HCT116 (cell line): ENCODE results near the gene NDUFS8. TPM values are rescaled to one million over a fixed set of nuclear protein-coding genes. Genes with fewer than 3 reads are reported as not detected.

Experiments used
- ATAC-seq: fragments of 200-7000 bp; cut with Tn5 transposase; 2 replicates; pipeline ENCODE4 v1.9.1; 2020; ENCODE audit warnings: mild to moderate bottlenecking, moderate library complexity
- BruUV-seq: library from RNA; stranded (reverse); fragments of 400-500 nt; replicated peaks from 2 replicates; lab custom pipeline; 2021; lab: Mats Ljungman, UMichigan
- CTCF ChIA-PET: fragments of 300-600 bp; sonication (Branson Sonifier 250); formaldehyde crosslinking; loops from one replicate; lab custom pipeline; 2021; ENCODE audit warnings: antibody characterized with exemption; lab: Charles Lee
- POLR2A ChIA-PET: fragments of 300-600, 350-600 bp; sonication (Branson Sonifier 250); formaldehyde crosslinking; loops from one replicate; lab custom pipeline; 2021; ENCODE audit warnings: antibody characterized with exemption; lab: Charles Lee
- RAD21 ChIA-PET, 2 experiments: fragments of 300-600 bp; sonication (Branson Sonifier 250); formaldehyde crosslinking; loops; one replicate each; lab custom pipeline; 2023; ENCODE audit warnings: low total read pairs in 2 of 2; ENCODE audit not compliant: uncharacterized antibody in 2 of 2, unreplicated experiment in 2 of 2, low non-redundant PET in 1 of 2; lab: Charles Lee
- DNase-seq: peaks from one replicate; pipeline ENCODE4 v3.0.0-alpha.2; 2010; ENCODE audit warnings: low read depth, low spot score
- H2AFZ ChIP-seq: fragments of 200-600 bp; shearing (Covaris generic), sonication (generic); 2 replicates; pipeline ENCODE4 v1.6.1; 2017; ENCODE audit warnings: low read depth, mixed run types, mixed read lengths, antibody characterized with exemption, low read length; ENCODE audit not compliant: poor library complexity, severe bottlenecking
- H3K27ac ChIP-seq: 2 replicates; pipeline ENCODE4 v1.5.1; 2012; ENCODE audit warnings: low read depth, low read length
- H3K27me3 ChIP-seq: fragments of 200-600 bp; sonication (generic); 2 replicates; pipeline ENCODE4 v1.6.1; 2016; ENCODE audit warnings: mixed run types, low read length, mixed read lengths; ENCODE audit not compliant: insufficient read depth
- H3K36me3 ChIP-seq, 2 experiments: fragments of 200-500 bp in 1 of 2; fragments of 200-600 bp in 1 of 2; sonication (Bioruptor generic) in 1 of 2; sonication (generic) in 1 of 2; 2 replicates each; pipeline versions ENCODE4 v1.5.1 to v1.6.1; 2014 to 2016; ENCODE audit warnings: low read length in 2 of 2, inconsistent platforms in 1 of 2, mixed read lengths in 1 of 2, mixed run types in 1 of 2; ENCODE audit not compliant: insufficient read depth in 2 of 2, control insufficient read depth in 1 of 2
- H3K4me1 ChIP-seq, 2 experiments: fragments of 200-600 bp in 1 of 2; sonication (generic) in 1 of 2; 2 replicates each; pipeline versions ENCODE4 v1.5.1 to v1.6.1; 2012 to 2017; ENCODE audit warnings: low read length in 2 of 2, inconsistent platforms in 1 of 2, mild to moderate bottlenecking in 1 of 2, mixed read lengths in 1 of 2, mixed run types in 1 of 2, moderate library complexity in 1 of 2; ENCODE audit not compliant: insufficient read depth in 2 of 2, control insufficient read depth in 1 of 2
- H3K4me2 ChIP-seq: fragments of 200-600 bp; sonication (generic); 2 replicates; pipeline ENCODE4 v1.6.1; 2017; ENCODE audit warnings: mixed run types, low read length, mixed read lengths
- H3K4me3 ChIP-seq, 2 experiments: fragments of 200-600 bp in 1 of 2; sonication (generic) in 1 of 2; replicated peaks in 1 of 2; 2 replicates each; pipeline ENCODE4 v1.5.1; 2011 to 2016; ENCODE audit warnings: low read length in 2 of 2, control low read depth in 1 of 2, low read depth in 1 of 2, mild to moderate bottlenecking in 1 of 2, mixed read lengths in 1 of 2, mixed run types in 1 of 2
- H3K79me2 ChIP-seq: fragments of 200-600 bp; sonication (generic); 2 replicates; pipeline ENCODE4 v1.6.1; 2017; ENCODE audit warnings: mild to moderate bottlenecking, mixed run types, low read length, moderate library complexity, mixed read lengths; ENCODE audit not compliant: insufficient read depth
- H3K9ac ChIP-seq: fragments of 200-600 bp; sonication (generic); 2 replicates; pipeline ENCODE4 v1.6.1; 2016; ENCODE audit warnings: low read length, mixed read lengths
- H3K9me2 ChIP-seq: fragments of 200-600 bp; sonication (generic), shearing (Covaris generic); 2 replicates; pipeline ENCODE4 v1.6.1; 2017; ENCODE audit warnings: mixed run types, mild to moderate bottlenecking, moderate library complexity; ENCODE audit not compliant: insufficient read depth
- H3K9me3 ChIP-seq, 2 experiments: fragments of 200-500 bp in 1 of 2; fragments of 200-600 bp in 1 of 2; sonication (Bioruptor generic) in 1 of 2; sonication (generic) in 1 of 2; 2 replicates each; pipeline ENCODE4 v1.6.1; 2014 to 2017; ENCODE audit warnings: low read length in 2 of 2, mixed read lengths in 2 of 2, inconsistent platforms in 1 of 2, low read depth in 1 of 2, mild to moderate bottlenecking in 1 of 2, mixed run types in 1 of 2, moderate library complexity in 1 of 2; ENCODE audit not compliant: control insufficient read depth in 1 of 2, insufficient read depth in 1 of 2
- H4K20me1 ChIP-seq: fragments of 200-600 bp; sonication (generic), shearing (Covaris generic); 2 replicates; pipeline ENCODE4 v1.6.1; 2017; ENCODE audit warnings: mixed run types, mild to moderate bottlenecking, moderate library complexity; ENCODE audit not compliant: insufficient read depth
- CBX3 ChIP-seq: IDR thresholded peaks from 2 replicates; pipeline ENCODE4 v1.6.1; 2012; ENCODE audit warnings: low read depth
- CEBPB ChIP-seq: IDR thresholded peaks from 2 replicates; pipeline ENCODE4 v1.6.1; 2012; ENCODE audit warnings: low read depth
- EGR1 ChIP-seq: IDR thresholded peaks from 2 replicates; pipeline ENCODE4 v1.6.1; 2012; ENCODE audit warnings: low read depth
- ELF1 ChIP-seq: IDR thresholded peaks from 2 replicates; pipeline ENCODE4 v1.6.1; 2012; ENCODE audit warnings: low read depth, borderline replicate concordance
- EZH2 ChIP-seq: fragments of 200-600 bp; sonication (generic); IDR thresholded peaks from 2 replicates; pipeline ENCODE4 v1.6.1; 2017; ENCODE audit warnings: antibody characterized with exemption, mixed run types
- JUND ChIP-seq: IDR thresholded peaks from 2 replicates; pipeline ENCODE4 v1.6.1; 2012
- POLR2A ChIP-seq: IDR thresholded peaks from 2 replicates; pipeline ENCODE4 v1.7.0; 2011; ENCODE audit warnings: borderline replicate concordance; ENCODE audit not compliant: insufficient read depth, insufficient read length; ENCODE audit errors: extremely low read depth
- POLR2AphosphoS5 ChIP-seq: IDR thresholded peaks from 2 replicates; pipeline ENCODE4 v1.6.1; 2011; ENCODE audit warnings: mild to moderate bottlenecking, low read depth, low read length, moderate library complexity
- RAD21 ChIP-seq: IDR thresholded peaks from 2 replicates; pipeline ENCODE4 v1.6.1; 2012; ENCODE audit warnings: low read depth, mild to moderate bottlenecking
- SP1 ChIP-seq: IDR thresholded peaks from 2 replicates; pipeline ENCODE4 v1.6.1; 2012; ENCODE audit warnings: low read depth
- SRF ChIP-seq: IDR thresholded peaks from 2 replicates; pipeline ENCODE4 v1.6.1; 2012; ENCODE audit warnings: low read depth
- TCF7L2 ChIP-seq: IDR thresholded peaks from 2 replicates; pipeline ENCODE4 v1.7.0; 2011; ENCODE audit warnings: borderline replicate concordance, inconsistent platforms; ENCODE audit not compliant: insufficient read depth, insufficient read length; ENCODE audit errors: extremely low read depth
- YY1 ChIP-seq: IDR thresholded peaks from 2 replicates; pipeline ENCODE4 v1.6.1; 2011; ENCODE audit warnings: low read length, low read depth, moderate library complexity, mild to moderate bottlenecking; ENCODE audit not compliant: insufficient replicate concordance; ENCODE audit errors: extremely low read depth
- ZFX ChIP-seq: fragments of 450-650 bp; IDR thresholded peaks from 2 replicates; pipeline ENCODE4 v1.6.1; 2017
- ZNF274 ChIP-seq: fragments of 200-500 bp; sonication (Bioruptor generic); IDR thresholded peaks from 2 replicates; pipeline ENCODE4 v1.6.1; 2014; ENCODE audit warnings: mild to moderate bottlenecking, low read depth, low read length, inconsistent platforms
- intact Hi-C: fragments of 100-400 bp; cut with micrococcal nuclease; formaldehyde crosslinking; loops from 2 replicates; pipeline ENCODE4 v1.10.0; 2022
- total RNA-seq: library from RNA; stranded (reverse); gene quantifications from one replicate; pipeline ENCODE4 v1.2.1, GENCODE V29; 2021; ENCODE audit not compliant: unreplicated experiment
- TF ChIP-seq, protein P1 (sequence below): IDR thresholded peaks from 2 replicates; pipeline ENCODE4 v1.6.1; 2011; ENCODE audit warnings: mild to moderate bottlenecking, low read length, moderate library complexity; ENCODE audit not compliant: insufficient replicate concordance; ENCODE audit errors: extremely low read depth
- TF ChIP-seq, protein P2 (sequence below), 3 experiments: fragments of 200-600 bp in 1 of 3; sonication (generic) in 1 of 3; IDR thresholded peaks in 2 of 3; conservative IDR thresholded peaks in 1 of 3; 2 replicates each; pipeline ENCODE4 v1.5.1; 2012 to 2017; ENCODE audit warnings: low read depth in 2 of 3, low read length in 2 of 3, antibody characterized with exemption in 1 of 3, borderline replicate concordance in 1 of 3, control low read depth in 1 of 3, mild to moderate bottlenecking in 1 of 3, mixed read lengths in 1 of 3, mixed run types in 1 of 3, moderate library complexity in 1 of 3; ENCODE audit not compliant: insufficient read depth in 1 of 3
- TF ChIP-seq, protein P3 (sequence below): IDR thresholded peaks from 2 replicates; pipeline ENCODE4 v1.6.1; 2012

NDUFS8 gene
- total RNA-seq, 1 experiment from 2014 or later, result 189 TPM

DNA sequence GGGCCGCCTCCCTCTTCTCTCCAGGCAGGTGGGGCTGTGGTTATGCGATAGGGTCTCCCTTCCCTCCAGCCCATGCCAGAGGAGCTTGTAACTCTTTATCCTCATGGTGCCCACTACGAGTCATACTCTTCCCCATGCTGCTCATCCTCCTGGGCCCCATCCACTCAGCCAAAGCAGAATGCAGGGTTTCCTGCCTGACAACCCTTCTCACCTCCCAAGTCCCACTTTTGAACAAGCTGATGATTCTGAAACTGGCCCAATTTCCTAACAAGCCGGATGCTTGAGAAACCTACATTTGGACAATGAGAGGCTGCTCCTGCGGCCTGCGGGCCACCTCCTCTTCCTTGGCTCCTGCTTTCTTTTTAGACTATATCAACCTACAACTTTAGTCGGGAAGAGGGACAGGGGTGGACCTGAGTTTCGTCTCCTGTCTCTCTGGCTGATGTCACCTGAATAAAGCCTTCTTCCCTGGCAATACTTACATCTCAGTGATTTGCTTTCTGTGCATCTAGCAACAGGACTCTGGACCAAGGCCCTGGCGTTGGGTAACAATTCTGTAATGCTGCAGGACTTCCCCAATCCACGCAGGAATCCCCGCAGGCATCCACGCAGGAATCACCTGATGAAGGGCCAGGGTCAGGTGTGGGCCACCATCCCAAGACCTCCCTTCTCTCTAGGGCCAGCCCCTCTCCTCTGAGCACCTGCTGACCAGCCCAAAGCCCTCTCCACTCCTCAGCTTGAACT lies 1.5 kb upstream of the NDUFS8 start:
- Histone ChIP-seq H3K9ac (peak overlapping the region; percentile 94), H3K9me3 (peaks cover 0 to 5% of the 10 kb centered on the region in 2 experiments; a peak in 1 of 4 replicates), H3K4me2 (peak overlapping the region; percentile 84), H3K36me3 (peaks cover 2 to 16% of the 10 kb centered on the region in 2 experiments; a peak in 2 of 4 replicates), H3K27ac (peak overlapping the region; percentile 80), H3K79me2 (peaks cover 30% of the 10 kb centered on the region), H4K20me1 (no peaks in the 10 kb centered on the region), H3K27me3 (no peaks in the 10 kb centered on the region), H3K4me1 (peaks cover 37 to 68% of the 10 kb centered on the region in 2 experiments), H3K4me3 (peak overlapping the region in 1 of 2 experiments; percentile 86; a peak in 1 of 4 replicates), H2AFZ (no peak overlapping the region), H3K9me2 (no peaks in the 10 kb centered on the region)
- ChIA-PET RAD21 (interaction anchor here in 1 of 2 experiments (0.7 kb wide), 1 partner anchor 20 kb away, joined by 3 read pairs; no protein-coding TSS in a partner anchor), CTCF (no interaction called here), POLR2A (interaction anchor here (0.6 to 1.9 kb wide), 4 partner anchors 10 to 399 kb away, joined by 3 to 6 read pairs (median 4); partner anchors contain the start of gene ALDH3B1)
- intact Hi-C loops, result loop anchor here (5.0 kb wide), 1 partner anchor 178 kb away; no protein-coding TSS in a partner anchor
- ATAC-seq, result no peak
- no TSS peak for BruUV-seq
- no peak for DNase-seq
- TF ChIP-seq EZH2, result no peak
- no peak for TF ChIP-seq ELF1
- no peak for TF ChIP-seq YY1
- TF ChIP-seq POLR2AphosphoS5, result no peak; the same call in 1 of the 2 replicates
- no peak for TF ChIP-seq POLR2A
- no peak for TF ChIP-seq EGR1
- TF ChIP-seq CEBPB, result no peak
- TF ChIP-seq SRF, result no peak
- TF ChIP-seq TCF7L2, result no peak
- TF ChIP-seq, protein P1, sequence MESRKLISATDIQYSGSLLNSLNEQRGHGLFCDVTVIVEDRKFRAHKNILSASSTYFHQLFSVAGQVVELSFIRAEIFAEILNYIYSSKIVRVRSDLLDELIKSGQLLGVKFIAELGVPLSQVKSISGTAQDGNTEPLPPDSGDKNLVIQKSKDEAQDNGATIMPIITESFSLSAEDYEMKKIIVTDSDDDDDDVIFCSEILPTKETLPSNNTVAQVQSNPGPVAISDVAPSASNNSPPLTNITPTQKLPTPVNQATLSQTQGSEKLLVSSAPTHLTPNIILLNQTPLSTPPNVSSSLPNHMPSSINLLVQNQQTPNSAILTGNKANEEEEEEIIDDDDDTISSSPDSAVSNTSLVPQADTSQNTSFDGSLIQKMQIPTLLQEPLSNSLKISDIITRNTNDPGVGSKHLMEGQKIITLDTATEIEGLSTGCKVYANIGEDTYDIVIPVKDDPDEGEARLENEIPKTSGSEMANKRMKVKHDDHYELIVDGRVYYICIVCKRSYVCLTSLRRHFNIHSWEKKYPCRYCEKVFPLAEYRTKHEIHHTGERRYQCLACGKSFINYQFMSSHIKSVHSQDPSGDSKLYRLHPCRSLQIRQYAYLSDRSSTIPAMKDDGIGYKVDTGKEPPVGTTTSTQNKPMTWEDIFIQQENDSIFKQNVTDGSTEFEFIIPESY, result no peak
- TF ChIP-seq JUND, result no peak
- no peak for TF ChIP-seq CBX3
- TF ChIP-seq, protein P2, sequence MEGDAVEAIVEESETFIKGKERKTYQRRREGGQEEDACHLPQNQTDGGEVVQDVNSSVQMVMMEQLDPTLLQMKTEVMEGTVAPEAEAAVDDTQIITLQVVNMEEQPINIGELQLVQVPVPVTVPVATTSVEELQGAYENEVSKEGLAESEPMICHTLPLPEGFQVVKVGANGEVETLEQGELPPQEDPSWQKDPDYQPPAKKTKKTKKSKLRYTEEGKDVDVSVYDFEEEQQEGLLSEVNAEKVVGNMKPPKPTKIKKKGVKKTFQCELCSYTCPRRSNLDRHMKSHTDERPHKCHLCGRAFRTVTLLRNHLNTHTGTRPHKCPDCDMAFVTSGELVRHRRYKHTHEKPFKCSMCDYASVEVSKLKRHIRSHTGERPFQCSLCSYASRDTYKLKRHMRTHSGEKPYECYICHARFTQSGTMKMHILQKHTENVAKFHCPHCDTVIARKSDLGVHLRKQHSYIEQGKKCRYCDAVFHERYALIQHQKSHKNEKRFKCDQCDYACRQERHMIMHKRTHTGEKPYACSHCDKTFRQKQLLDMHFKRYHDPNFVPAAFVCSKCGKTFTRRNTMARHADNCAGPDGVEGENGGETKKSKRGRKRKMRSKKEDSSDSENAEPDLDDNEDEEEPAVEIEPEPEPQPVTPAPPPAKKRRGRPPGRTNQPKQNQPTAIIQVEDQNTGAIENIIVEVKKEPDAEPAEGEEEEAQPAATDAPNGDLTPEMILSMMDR (IDR thresholded peaks at IDR 0.05 in 2 of 3, conservative IDR thresholded peaks at IDR 0.05 in 1 of 3; ENCODE audit: borderline replicate concordance in 1 of 3, insufficient read depth in 1 of 3, low read depth in 2 of 3, low read length in 2 of 3), result no peak
- TF ChIP-seq RAD21, result no peak
- TF ChIP-seq ZNF274, result no peak
- TF ChIP-seq SP1, result no peak
- TF ChIP-seq, protein P3, sequence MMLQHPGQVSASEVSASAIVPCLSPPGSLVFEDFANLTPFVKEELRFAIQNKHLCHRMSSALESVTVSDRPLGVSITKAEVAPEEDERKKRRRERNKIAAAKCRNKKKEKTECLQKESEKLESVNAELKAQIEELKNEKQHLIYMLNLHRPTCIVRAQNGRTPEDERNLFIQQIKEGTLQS, result no peak
- TF ChIP-seq ZFX, result no peak
